GM12872 (cell line): Measurements from ENCODE around the gene SMARCAD1.

ENCODE experiments used
- CTCF ChIP-seq: IDR thresholded peaks from 3 replicates; pipeline ENCODE4 v1.5.1; 2011; ENCODE audit warnings: low read depth, mild to moderate bottlenecking, low read length, moderate library complexity; ENCODE audit not compliant: insufficient read depth

Gene SMARCAD1

GRCh38 chr4:94228493-94229216, 21.0 kb downstream of the SMARCAD1 start:
- no peak for TF ChIP-seq CTCF

GRCh38 chr4:94232519-94232918, 24.9 kb downstream of the SMARCAD1 start:
- TF ChIP-seq CTCF = no peak

- no peak for TF ChIP-seq CTCF
These were observed 28.2 kb downstream of the SMARCAD1 start for GRCh38 chr4:94235825-94236224.

- no peak for TF ChIP-seq CTCF
These were observed 29.6 kb downstream of the SMARCAD1 start for GRCh38 chr4:94237271-94237670.

- no peak for TF ChIP-seq CTCF
These were observed 30.5 kb downstream of the SMARCAD1 start for GRCh38 chr4:94238160-94238559.

GRCh38 chr4:94240384-94240783, 32.7 kb downstream of the SMARCAD1 start:
- no peak for TF ChIP-seq CTCF

- TF ChIP-seq CTCF = no peak
These were observed 36.6 kb downstream of the SMARCAD1 start for GRCh38 chr4:94244087-94244828.
